ENCODE measurements around the gene LRRC49. TPM values are rescaled to one million over a fixed set of nuclear protein-coding genes. Genes with fewer than 3 reads are reported as not detected.
A peak's percentile ranks its signal among the peaks of the same experiment; 100 is the strongest.

The LRRC49 gene
- total and polyA plus RNA-seq, 4 donors, result 11.0 to 15.2 (median 12.0) TPM

- H3K27ac ChIP-seq (ENCODE audit: low read depth in 1 of 2, low read length in 2 of 2), result no peak overlapping the region
- H3K4me1 ChIP-seq (ENCODE audit: control insufficient read depth in 1 of 2, insufficient read depth in 2 of 2, low read length in 2 of 2), result no peaks in the 10 kb centered on the region
- peaks cover 0 to 2% of the 10 kb centered on the region in 2 donors for H3K27me3 ChIP-seq (ENCODE audit: control insufficient read depth in 1 of 2, insufficient read depth in 2 of 2, low read length in 1 of 2)
- intact Hi-C loops (cut with DNase I), result loop anchor here in 1 of 2 donors (10.0 kb wide), 1 partner anchor 201 kb away; no protein-coding TSS in a partner anchor
- no peak for DNase-seq
- no peak overlapping the region for H3K4me3 ChIP-seq (ENCODE audit: low read length in 2 of 2)
- H3K36me3 ChIP-seq (ENCODE audit: control insufficient read depth in 1 of 2, insufficient read depth in 2 of 2, low read length in 1 of 2), result no peaks in the 10 kb centered on the region
- no peak for ATAC-seq (ENCODE audit: low FRiP score)
- peaks cover 2% of the 10 kb centered on the region for H3K9me3 ChIP-seq (ENCODE audit: control insufficient read depth, low read length)
- 73 to 75% methylated on average over 3 of the region's 3 CpGs for WGBS, 2 donors
These were observed 16.6 kb upstream of the LRRC49 start for GRCh38 chr15:70876011-70876410.

DNA sequence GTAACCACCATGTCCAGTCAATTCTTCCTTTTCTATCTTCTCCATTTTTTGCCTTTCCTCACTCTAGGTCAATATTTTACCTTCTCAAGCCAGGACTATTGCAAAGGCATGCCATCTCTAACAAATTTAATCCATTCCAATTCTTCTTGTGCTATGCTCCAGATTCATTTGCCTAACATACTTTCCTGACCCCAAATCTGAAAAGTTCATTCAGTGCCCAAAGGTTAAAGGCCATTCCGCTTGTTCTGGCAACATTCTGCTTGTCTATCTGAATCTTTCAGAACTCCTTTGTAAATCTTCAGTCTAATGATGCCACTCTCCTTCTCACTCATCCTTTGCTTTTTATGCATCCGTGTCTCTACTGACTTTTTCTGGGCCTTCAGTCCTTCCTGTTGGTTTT, 15.9 kb upstream of the LRRC49 start:
- no peaks in the 10 kb centered on the region for H3K4me1 ChIP-seq (ENCODE audit: control insufficient read depth in 1 of 2, insufficient read depth in 2 of 2, low read length in 2 of 2)
- no peak overlapping the region for H3K27ac ChIP-seq (ENCODE audit: low read depth in 1 of 2, low read length in 2 of 2)
- H3K4me3 ChIP-seq (ENCODE audit: low read length in 2 of 2), result no peak overlapping the region
- H3K9me3 ChIP-seq (ENCODE audit: control insufficient read depth, low read length), result peaks cover 2% of the 10 kb centered on the region
- ATAC-seq (ENCODE audit: low FRiP score) (no peak), DNase-seq (no peak)
- no peaks in the 10 kb centered on the region for H3K36me3 ChIP-seq (ENCODE audit: control insufficient read depth in 1 of 2, insufficient read depth in 2 of 2, low read length in 1 of 2)
- peaks cover 0 to 2% of the 10 kb centered on the region in 2 donors for H3K27me3 ChIP-seq (ENCODE audit: control insufficient read depth in 1 of 2, insufficient read depth in 2 of 2, low read length in 1 of 2)
- 64 to 73% methylated on average over 2 of the region's 2 CpGs for WGBS, 2 donors
- intact Hi-C loops (cut with DNase I), result loop anchor here in 1 of 2 donors (10.0 kb wide), 1 partner anchor 202 kb away; no protein-coding TSS in a partner anchor

DNA sequence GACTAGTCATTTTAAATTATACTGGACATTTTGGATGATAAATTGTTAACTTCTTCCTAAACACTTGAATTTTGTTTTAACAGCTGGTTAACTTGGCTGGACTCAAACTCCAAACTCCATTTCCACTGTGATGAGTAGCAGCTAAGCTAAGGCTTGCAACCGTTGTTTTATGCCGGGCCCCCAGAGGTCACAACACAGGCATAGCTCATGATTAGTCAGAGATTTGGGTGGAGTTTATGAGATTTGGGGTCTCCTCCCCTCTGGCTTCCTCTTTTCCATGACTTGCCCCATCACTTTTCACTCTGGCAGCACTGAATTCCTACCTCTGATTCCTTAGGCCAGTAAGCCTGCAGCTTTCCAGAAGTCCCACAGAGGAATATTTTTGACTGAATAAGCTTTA, 13.2 kb upstream of the LRRC49 start:
- H3K27me3 ChIP-seq (ENCODE audit: control insufficient read depth in 1 of 2, insufficient read depth in 2 of 2, low read length in 1 of 2), result no peaks in the 10 kb centered on the region
- H3K4me1 ChIP-seq (ENCODE audit: control insufficient read depth in 1 of 2, insufficient read depth in 2 of 2, low read length in 2 of 2), result no peaks in the 10 kb centered on the region
- H3K4me3 ChIP-seq (ENCODE audit: low read length in 2 of 2), result no peak overlapping the region
- intact Hi-C loops (cut with DNase I), result loop anchor here in 1 of 2 donors (10.0 kb wide), 1 partner anchor 205 kb away; no protein-coding TSS in a partner anchor
- H3K9me3 ChIP-seq (ENCODE audit: control insufficient read depth, low read length), result no peaks in the 10 kb centered on the region
- DNase-seq (no peak), ATAC-seq (ENCODE audit: low FRiP score) (no peak)
- H3K27ac ChIP-seq (ENCODE audit: low read depth in 1 of 2, low read length in 2 of 2), result no peak overlapping the region
- 32% methylated on average over 2 of the region's 2 CpGs for WGBS, 2 donors
- no peaks in the 10 kb centered on the region for H3K36me3 ChIP-seq (ENCODE audit: control insufficient read depth in 1 of 2, insufficient read depth in 2 of 2, low read length in 1 of 2)

GRCh38 chr15:70880781-70881180, 11.8 kb upstream of the LRRC49 start:
- H3K27me3 ChIP-seq (ENCODE audit: control insufficient read depth in 1 of 2, insufficient read depth in 2 of 2, low read length in 1 of 2), result no peaks in the 10 kb centered on the region
- ATAC-seq (ENCODE audit: low FRiP score) (no peak), DNase-seq (no peak)
- intact Hi-C loops (cut with DNase I), result no loop called here
- no peaks in the 10 kb centered on the region for H3K9me3 ChIP-seq (ENCODE audit: control insufficient read depth, low read length)
- 90 to 97% methylated on average over 2 of the region's 2 CpGs for WGBS, 2 donors
- H3K27ac ChIP-seq (ENCODE audit: low read depth in 1 of 2, low read length in 2 of 2), result no peak overlapping the region
- H3K4me3 ChIP-seq (ENCODE audit: low read length in 2 of 2), result no peak overlapping the region
- H3K4me1 ChIP-seq (ENCODE audit: control insufficient read depth in 1 of 2, insufficient read depth in 2 of 2, low read length in 2 of 2), result no peaks in the 10 kb centered on the region
- H3K36me3 ChIP-seq (ENCODE audit: control insufficient read depth in 1 of 2, insufficient read depth in 2 of 2, low read length in 1 of 2), result no peaks in the 10 kb centered on the region

GRCh38 chr15:70882361-70882760, 10.3 kb upstream of the LRRC49 start:
- no peak overlapping the region for H3K27ac ChIP-seq (ENCODE audit: low read depth in 1 of 2, low read length in 2 of 2)
- intact Hi-C loops (cut with DNase I), result no loop called here
- ATAC-seq (ENCODE audit: low FRiP score), result no peak
- no peaks in the 10 kb centered on the region for H3K4me1 ChIP-seq (ENCODE audit: control insufficient read depth in 1 of 2, insufficient read depth in 2 of 2, low read length in 2 of 2)
- no peaks in the 10 kb centered on the region for H3K9me3 ChIP-seq (ENCODE audit: control insufficient read depth, low read length)
- no peak overlapping the region for H3K4me3 ChIP-seq (ENCODE audit: low read length in 2 of 2)
- no peaks in the 10 kb centered on the region for H3K27me3 ChIP-seq (ENCODE audit: control insufficient read depth in 1 of 2, insufficient read depth in 2 of 2, low read length in 1 of 2)
- DNase-seq, result no peak
- 89 to 92% methylated on average over 2 of the region's 2 CpGs for WGBS, 2 donors
- no peaks in the 10 kb centered on the region for H3K36me3 ChIP-seq (ENCODE audit: control insufficient read depth in 1 of 2, insufficient read depth in 2 of 2, low read length in 1 of 2)

DNA sequence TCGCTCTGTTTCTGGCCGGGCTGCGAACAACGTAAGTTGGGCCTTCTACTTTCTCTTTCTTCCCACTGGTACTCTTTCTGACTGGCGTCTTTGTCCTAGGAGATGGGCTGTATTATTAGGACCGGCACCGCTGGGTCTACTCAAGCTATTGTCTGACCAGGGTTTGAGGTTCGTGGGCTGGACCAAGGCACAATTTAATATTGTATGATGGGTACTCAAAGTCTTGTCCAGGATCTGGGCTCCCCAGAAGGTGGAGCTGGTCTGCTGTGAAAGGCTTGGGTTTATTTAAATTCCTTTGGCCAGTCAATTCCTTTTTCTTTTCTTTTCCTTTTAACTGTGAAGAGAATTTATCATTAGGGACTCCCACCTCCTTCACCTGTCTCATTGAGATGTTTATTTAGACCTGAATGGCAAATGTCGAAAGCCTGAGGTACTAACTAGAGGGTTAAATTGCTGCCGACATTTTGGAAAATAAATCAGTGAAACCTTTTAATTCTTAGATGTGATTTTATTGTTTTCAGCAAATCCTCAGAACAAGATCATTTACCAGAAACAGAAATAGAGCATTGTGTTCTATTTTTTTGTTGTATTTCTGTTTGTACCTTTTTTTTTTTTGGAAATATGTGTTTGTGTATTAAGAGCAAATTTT, 410 bp downstream of the LRRC49 start:
- no peaks in the 10 kb centered on the region for H3K36me3 ChIP-seq (ENCODE audit: control insufficient read depth in 1 of 2, insufficient read depth in 2 of 2, low read length in 1 of 2)
- peaks cover 0 to 3% of the 10 kb centered on the region in 2 donors for H3K4me1 ChIP-seq (ENCODE audit: control insufficient read depth in 1 of 2, insufficient read depth in 2 of 2, low read length in 2 of 2)
- 1 to 3% methylated on average over 10 of the region's 10 CpGs for WGBS, 2 donors
- H3K27me3 ChIP-seq (ENCODE audit: control insufficient read depth in 1 of 2, insufficient read depth in 2 of 2, low read length in 1 of 2), result no peaks in the 10 kb centered on the region
- H3K9me3 ChIP-seq (ENCODE audit: control insufficient read depth, low read length), result no peaks in the 10 kb centered on the region
- intact Hi-C loops (cut with DNase I), result no loop called here
- ATAC-seq (ENCODE audit: low FRiP score) (peak; percentile 76), DNase-seq (peak in 1 of 2 donors; percentile 69)
- peak overlapping the region; percentile 45 to 93 for H3K4me3 ChIP-seq (ENCODE audit: low read length in 2 of 2)
- H3K27ac ChIP-seq (ENCODE audit: low read depth in 1 of 2, low read length in 2 of 2), result peak overlapping the region in 1 of 2 donors; percentile 83

DNA sequence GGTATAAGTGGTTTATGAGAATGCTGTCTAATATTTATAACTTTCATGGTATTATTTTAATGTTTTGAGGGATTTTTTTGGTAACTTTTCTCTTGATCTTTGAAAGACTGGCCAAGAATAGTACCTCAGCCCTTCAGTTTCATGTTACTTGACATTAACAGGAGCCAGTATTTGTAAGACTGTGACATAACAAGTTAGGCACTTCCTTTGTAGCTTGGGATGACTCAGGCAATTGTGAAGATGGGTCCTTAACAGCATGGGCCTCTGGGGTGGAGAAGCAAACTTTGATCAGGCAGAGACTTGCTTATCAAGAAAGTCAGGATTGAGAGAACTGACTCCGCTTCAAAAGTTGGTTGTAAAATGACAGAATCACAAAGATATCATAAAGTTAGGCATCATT, 9.5 kb downstream of the LRRC49 start:
- Histone ChIP-seq H3K9me3 (ENCODE audit: control insufficient read depth, low read length) (no peaks in the 10 kb centered on the region), H3K4me1 (ENCODE audit: control insufficient read depth in 1 of 2, insufficient read depth in 2 of 2, low read length in 2 of 2) (no peaks in the 10 kb centered on the region), H3K27me3 (ENCODE audit: control insufficient read depth in 1 of 2, insufficient read depth in 2 of 2, low read length in 1 of 2) (no peaks in the 10 kb centered on the region), H3K4me3 (ENCODE audit: low read length in 2 of 2) (no peak overlapping the region), H3K27ac (ENCODE audit: low read depth in 1 of 2, low read length in 2 of 2) (no peak overlapping the region), H3K36me3 (ENCODE audit: control insufficient read depth in 1 of 2, insufficient read depth in 2 of 2, low read length in 1 of 2) (peaks cover 3 to 5% of the 10 kb centered on the region in 2 donors)
- WGBS, 2 donors, result 96 to 97% methylated on average over 1 of the region's 1 CpG
- DNase-seq (no peak), ATAC-seq (ENCODE audit: low FRiP score) (no peak)
- intact Hi-C loops (cut with DNase I), result no loop called here

GRCh38 chr15:70906842-70907241, 14.2 kb downstream of the LRRC49 start:
- no peak for ATAC-seq (ENCODE audit: low FRiP score)
- Histone ChIP-seq H3K36me3 (ENCODE audit: control insufficient read depth in 1 of 2, insufficient read depth in 2 of 2, low read length in 1 of 2) (peaks cover 5 to 6% of the 10 kb centered on the region in 2 donors), H3K4me3 (ENCODE audit: low read length in 2 of 2) (no peak overlapping the region), H3K9me3 (ENCODE audit: control insufficient read depth, low read length) (peaks cover 4% of the 10 kb centered on the region), H3K4me1 (ENCODE audit: control insufficient read depth in 1 of 2, insufficient read depth in 2 of 2, low read length in 2 of 2) (no peaks in the 10 kb centered on the region), H3K27ac (ENCODE audit: low read depth in 1 of 2, low read length in 2 of 2) (no peak overlapping the region), H3K27me3 (ENCODE audit: control insufficient read depth in 1 of 2, insufficient read depth in 2 of 2, low read length in 1 of 2) (no peaks in the 10 kb centered on the region)
- peak in 1 of 2 donors; percentile 47 for DNase-seq
- intact Hi-C loops (cut with DNase I), result no loop called here

DNA sequence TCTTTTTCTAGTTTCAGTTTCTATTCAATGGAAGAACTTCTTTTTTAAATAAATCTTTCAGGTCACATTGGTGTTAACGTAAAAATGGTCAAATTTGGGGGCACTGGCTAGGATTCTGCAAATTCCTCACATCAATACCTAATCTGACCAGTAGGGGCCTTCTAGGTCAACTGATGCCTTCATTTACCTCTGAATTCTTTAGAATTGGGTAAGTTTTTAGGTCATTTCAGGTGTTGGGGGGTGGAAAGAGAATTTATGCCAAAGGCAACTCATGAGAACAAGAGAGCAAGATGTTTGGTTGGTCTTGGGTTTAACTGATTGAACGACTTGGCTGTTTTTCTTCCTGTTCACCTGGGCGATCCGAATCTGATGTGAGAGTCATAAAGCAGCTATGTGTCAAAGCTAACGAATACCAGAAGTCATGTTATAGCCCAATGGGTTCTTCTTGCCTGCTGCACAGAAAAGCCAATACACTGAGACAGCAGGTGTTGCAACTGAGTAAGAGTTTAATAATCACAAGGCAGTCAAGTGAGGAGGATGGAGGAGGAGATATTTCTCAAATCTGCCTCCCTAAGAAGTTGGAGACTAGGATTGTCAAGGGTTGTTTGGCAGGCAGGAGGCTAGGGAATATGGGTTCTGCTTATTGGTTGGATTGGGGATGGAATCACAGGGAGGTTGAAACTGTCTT, 15.3 kb downstream of the LRRC49 start:
- intact Hi-C loops (cut with DNase I), result no loop called here
- H3K27me3 ChIP-seq (ENCODE audit: control insufficient read depth in 1 of 2, insufficient read depth in 2 of 2, low read length in 1 of 2), result no peaks in the 10 kb centered on the region
- peaks cover 3 to 5% of the 10 kb centered on the region in 2 donors for H3K36me3 ChIP-seq (ENCODE audit: control insufficient read depth in 1 of 2, insufficient read depth in 2 of 2, low read length in 1 of 2)
- 95 to 97% methylated on average over 5 of the region's 5 CpGs for WGBS, 2 donors
- H3K4me3 ChIP-seq (ENCODE audit: low read length in 2 of 2), result no peak overlapping the region
- peaks cover 4% of the 10 kb centered on the region for H3K9me3 ChIP-seq (ENCODE audit: control insufficient read depth, low read length)
- ATAC-seq (ENCODE audit: low FRiP score) (no peak), DNase-seq (no peak)
- H3K27ac ChIP-seq (ENCODE audit: low read depth in 1 of 2, low read length in 2 of 2), result no peak overlapping the region
- H3K4me1 ChIP-seq (ENCODE audit: control insufficient read depth in 1 of 2, insufficient read depth in 2 of 2, low read length in 2 of 2), result no peaks in the 10 kb centered on the region
